ENCODE results near the gene GANC.

DNA sequence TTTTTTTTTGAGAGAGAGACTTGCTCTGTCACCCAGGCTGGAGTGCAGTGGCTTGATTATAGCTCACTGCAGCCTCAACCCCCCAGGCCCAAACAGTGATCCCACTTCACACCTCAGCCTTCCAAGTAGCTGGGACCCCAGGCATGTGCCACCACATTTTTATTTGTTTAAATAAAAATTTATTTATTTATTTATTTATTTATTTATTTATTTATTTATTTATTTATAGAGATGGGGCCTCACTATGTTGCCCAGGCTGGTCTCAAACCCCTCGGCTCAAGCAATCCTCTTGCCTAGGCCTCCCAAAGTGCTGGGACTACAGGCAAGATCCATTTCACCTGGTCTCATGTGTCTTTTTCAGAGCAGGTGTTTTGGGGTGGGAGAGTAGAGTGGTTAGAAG, 101.8 kb downstream of the GANC start:
- TF ChIP-seq, protein P1, sequence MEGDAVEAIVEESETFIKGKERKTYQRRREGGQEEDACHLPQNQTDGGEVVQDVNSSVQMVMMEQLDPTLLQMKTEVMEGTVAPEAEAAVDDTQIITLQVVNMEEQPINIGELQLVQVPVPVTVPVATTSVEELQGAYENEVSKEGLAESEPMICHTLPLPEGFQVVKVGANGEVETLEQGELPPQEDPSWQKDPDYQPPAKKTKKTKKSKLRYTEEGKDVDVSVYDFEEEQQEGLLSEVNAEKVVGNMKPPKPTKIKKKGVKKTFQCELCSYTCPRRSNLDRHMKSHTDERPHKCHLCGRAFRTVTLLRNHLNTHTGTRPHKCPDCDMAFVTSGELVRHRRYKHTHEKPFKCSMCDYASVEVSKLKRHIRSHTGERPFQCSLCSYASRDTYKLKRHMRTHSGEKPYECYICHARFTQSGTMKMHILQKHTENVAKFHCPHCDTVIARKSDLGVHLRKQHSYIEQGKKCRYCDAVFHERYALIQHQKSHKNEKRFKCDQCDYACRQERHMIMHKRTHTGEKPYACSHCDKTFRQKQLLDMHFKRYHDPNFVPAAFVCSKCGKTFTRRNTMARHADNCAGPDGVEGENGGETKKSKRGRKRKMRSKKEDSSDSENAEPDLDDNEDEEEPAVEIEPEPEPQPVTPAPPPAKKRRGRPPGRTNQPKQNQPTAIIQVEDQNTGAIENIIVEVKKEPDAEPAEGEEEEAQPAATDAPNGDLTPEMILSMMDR (conservative IDR thresholded peaks at IDR 0.05 in 1 of 2, IDR thresholded peaks at IDR 0.05 in 1 of 2; ENCODE audit: extremely low read depth in 1 of 2, insufficient read depth in 1 of 2, low read depth in 1 of 2, low read length in 2 of 2): no peak
- TF ChIP-seq EZH2 (IDR thresholded peaks at IDR 0.05; ENCODE audit: borderline replicate concordance, low read length): no peak

All from mammary epithelial cell (primary cell).